GM18498 (cell line): ENCODE results near the gene USH1G.
A peak's percentile ranks its signal among the peaks of the same experiment; 100 is the strongest.
"Not testable (repeated sequence)": the region's sequence is repeated elsewhere in the genome, so short reads cannot be mapped to it uniquely, and the experiment has no call there.

ENCODE experiments used
- ATAC-seq: cut with Tn5 transposase; IDR thresholded peaks from one replicate; pipeline ENCODE4 v1.9.1; 2021; ENCODE audit warnings: mild to moderate bottlenecking, moderate library complexity; ENCODE audit not compliant: unreplicated experiment

Gene USH1G

GRCh38 chr17:74877592-74878548 lies 45.2 kb downstream of the USH1G start:
- no peak for ATAC-seq

GRCh38 chr17:74875977-74876593 lies 47.0 kb downstream of the USH1G start:
- ATAC-seq, result no peak

DNA sequence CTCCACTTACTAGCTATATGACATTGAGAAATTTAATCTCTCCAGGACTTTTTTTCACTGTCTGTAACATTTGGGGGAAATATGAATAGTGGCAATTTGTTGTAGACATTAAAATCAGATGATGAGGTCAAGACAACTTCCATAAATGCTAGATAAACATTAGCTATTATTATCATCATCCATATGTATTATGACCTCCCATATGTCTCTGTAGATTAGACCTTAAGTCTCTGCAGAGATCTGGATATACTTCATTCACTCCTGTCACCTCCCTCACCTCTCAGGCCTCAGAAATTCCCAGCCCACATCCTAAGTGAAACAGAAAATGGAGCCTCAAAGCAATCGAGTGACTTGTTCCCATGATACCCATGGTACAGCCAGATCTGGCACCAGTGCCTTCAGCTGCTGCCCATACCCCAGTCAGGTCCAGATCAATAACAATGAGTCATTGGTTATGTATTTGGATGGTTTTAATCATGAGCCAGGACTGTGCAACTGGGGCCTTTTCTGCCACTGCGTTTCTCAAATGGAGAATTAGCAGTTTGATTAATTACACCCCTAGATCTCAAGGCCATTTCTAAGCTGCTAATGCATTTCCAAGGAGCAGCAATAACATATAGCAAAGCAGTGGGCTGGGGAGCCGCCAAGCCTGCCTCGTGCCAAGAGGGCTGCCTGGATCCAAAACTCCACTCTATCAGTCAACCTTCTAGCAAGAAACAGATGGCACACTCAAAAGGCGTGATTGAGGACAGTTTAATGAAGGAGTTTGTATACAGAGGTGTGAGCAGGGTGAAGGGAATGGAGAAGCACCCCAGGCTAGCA lies 47.7 kb downstream of the USH1G start:
- ATAC-seq, result no peak

DNA sequence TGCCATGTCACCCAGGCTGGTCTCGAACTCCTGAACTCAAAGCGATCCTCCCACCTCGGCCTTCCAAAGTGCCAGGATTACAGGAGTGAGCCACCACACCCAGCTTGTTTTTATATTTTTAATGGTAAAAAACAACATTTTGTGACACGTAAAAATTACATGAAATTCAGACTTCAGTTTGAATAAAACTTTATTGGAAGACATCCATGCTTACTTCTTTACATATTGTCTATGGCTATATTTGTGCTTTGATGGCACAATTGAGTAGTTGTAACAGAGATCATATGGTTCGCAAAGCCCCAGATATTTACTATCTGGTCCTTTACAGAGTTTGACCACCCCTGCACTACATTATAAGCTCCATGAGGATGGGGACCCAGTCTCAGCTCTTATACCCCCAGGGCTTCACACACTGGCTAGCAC lies 48.4 kb downstream of the USH1G start:
- no peak for ATAC-seq

DNA sequence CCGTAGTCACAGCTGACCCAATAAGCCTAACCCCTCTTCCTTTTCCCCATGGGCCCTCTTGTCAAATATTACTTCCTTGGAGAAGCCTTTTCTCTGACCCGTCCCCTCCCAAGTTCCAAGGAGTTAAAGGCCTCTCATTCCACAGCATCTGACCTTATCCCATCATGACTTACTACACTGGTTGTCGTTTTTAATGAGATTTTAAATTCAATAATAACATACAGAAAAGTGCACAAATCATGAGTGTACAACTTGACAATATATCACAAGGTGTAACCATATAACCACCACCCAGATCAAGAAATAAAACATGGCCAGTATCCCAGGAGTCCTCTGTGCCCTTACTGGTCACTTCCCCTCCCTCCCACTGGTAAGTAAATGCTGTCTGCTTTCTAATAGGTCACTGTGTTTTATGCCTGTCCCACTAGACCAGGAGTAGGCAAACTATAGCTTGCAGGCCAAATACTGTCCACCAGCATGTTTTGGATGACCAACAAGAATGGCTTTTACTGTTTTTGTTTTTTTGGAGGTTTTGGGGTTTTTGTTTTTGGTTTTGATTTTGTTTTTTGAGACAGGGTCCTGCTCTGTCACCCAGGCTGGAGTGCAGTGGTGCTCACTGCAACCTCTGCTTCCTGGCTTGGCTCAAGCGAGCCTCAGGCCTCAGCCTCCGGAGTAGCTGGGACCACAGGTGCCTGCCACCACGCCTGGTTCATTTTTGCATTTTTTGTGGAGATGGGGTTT lies 49.0 kb downstream of the USH1G start:
- no peak for ATAC-seq

DNA sequence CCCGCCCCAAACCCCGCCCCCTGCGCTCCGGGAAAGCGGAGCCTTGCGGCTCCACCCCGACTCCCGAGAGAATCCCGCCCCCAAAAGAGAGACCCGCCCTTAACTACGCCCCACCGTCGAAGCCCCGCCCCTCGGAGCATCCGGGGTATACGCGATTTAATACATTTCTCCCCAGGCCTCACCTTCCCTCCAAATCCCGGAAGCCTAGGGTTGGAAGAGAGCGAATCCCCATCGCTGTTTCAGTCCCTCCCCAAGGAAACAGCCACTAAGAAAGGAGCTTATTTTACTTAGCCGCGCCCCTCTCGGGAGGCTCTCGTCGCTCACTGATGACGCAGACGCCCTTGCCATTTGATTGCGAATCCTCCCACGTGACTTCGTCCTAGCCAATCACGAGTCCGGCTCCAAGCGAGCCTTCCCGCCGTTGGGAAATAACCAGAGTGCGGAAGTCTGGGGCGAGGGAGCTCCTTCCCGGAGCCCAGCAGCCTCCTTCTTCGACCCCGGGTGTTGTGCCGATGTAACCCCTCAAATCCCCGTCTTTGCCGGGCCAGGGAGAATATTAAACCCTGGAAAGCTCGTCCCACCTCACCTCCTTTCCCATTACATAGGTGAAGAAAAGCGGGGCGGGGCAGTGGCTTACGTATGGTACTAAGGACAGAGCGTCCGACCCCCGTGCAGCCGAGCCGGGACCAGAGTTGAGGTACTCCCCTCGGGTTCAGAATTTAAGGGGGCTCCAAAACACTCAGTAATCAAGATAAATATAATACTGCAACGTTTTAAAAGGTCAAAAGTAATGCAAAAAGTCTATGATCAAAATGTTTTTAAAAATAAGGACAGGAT lies 49.8 kb downstream of the USH1G start:
- ATAC-seq, result peak; percentile 89

DNA sequence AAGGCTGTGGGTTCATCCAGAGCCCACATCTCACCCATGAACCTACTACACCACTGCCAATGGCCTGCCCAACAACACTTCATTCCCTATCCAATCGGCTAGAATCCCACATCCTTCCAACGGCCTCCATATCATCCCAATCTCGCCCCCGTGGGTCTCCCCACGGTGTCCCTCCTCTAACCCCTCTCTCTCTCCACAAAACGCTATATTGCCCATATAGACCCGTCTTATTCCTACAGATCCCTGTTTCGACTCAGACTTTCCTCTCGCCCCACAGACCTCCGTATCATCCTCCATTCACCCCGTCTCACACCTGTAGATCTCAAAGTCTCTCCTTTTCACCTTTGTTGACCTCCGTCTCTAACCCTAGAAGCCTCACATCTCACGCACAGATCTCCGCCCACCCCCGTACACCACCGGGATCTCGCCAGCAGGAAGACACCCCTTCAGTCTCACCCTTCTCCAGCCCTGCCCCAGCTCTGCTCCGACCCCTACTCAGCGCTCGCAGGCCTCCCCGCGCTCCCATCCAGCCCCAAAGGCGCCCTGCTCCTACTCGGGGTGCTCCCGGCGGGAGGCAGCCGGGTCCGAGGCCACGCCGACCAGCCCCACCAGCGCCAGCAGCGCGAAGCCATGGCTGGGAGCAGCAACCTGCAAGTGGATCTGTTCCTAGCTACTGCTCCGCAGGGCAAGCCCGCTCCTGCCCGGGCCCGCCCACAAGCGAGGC lies 50.6 kb downstream of the USH1G start, which contains the start of gene FDXR:
FDXR (minus strand) TSS at position 682 of the 724 bp plus-strand sequence; CDS start at position 632, 50 bp downstream.
- peak; percentile 24 for ATAC-seq

GRCh38 chr17:74871356-74872076 lies 51.5 kb downstream of the USH1G start:
- ATAC-seq, result no peak

GRCh38 chr17:74870512-74870911 lies 52.5 kb downstream of the USH1G start:
- no peak for ATAC-seq

DNA sequence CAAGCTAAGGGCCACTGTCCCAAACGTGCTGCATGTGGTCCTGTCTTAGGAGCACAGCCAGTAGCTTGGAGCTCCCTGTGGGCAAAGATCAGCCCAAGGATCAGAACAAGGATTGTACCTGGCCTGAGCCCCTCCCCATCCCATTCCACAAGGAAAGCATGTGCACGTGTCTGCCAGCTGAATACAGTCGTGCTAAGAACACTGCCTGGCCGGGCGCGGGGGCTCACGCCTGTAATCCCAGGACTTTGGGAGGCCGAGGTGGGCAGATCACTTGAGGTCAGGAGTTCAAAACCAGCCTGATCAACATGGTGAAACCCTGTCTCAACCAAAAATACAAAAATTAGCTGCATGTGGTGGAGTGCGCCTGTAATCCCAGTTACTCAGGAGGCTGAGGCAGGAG lies 53.0 kb downstream of the USH1G start:
- ATAC-seq, result not testable (repeated sequence)

DNA sequence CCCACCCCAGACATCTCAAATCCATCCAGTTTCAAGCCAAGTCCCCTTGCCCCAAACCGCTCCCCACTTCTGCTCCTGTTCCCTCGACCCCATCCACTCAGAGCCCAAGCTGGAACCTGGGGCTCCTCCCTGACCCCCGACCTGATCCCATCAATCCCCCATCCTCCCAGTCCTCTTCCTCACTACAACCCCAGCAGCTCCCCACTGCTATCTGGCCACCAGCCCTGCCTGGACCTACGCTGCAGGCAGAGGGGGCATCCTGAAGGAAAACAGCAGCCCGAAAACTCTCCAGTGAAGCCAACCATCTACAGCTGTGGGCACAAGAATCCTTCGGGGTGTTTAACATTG lies 54.2 kb downstream of the USH1G start:
- ATAC-seq, result no peak

- no peak for ATAC-seq
Measured at GRCh38 chr17:74868251-74868907, 54.7 kb downstream of the USH1G start.

DNA sequence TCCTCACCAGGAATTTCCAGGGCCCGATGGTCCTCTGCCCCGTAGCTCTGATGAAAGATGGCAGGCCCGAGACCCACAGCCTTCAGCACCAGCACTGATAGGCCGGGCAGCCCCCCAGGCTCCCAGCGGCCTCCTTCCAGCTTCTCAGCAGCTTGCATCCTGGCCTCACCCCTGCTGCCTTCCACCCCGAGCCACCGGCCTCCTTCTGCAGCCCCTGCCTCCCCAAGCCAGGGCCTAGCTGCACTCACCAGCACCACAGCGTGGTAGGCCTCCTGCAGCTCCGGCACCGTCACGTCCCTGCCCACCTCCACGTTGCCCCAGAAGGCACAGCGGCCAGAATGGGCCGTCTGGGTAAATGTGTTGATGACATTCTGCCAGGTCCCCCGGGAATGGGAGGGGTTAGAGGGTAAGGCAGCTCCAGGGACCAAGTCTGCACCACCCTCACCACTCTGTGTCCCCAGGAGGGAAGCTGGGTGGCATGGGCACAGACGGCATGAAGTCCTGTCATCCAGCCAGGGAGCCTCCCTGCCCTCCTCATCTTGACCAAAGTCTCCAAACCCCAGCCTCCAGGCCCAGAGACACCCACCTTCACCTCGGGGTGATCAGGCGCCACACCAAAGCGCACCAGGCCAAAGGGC lies 56.7 kb downstream of the USH1G start:
- no peak for ATAC-seq
